Endodermal cell (in vitro differentiated cells): Measurements from ENCODE around the gene PDIA4. TPM values are rescaled to one million over a fixed set of nuclear protein-coding genes. Genes with fewer than 3 reads are reported as not detected.

Source experiments
- DNase-seq: peaks from one replicate; pipeline ENCODE4 v3.0.0-alpha.2; 2017
- H3K27ac ChIP-seq: 2 replicates; pipeline ENCODE4 v1.5.1; 2013; ENCODE audit warnings: mild to moderate bottlenecking, low read depth, low read length, moderate library complexity
- H3K27me3 ChIP-seq: 2 replicates; pipeline ENCODE4 v1.6.1; 2013; ENCODE audit warnings: mild to moderate bottlenecking, low read length, moderate library complexity; ENCODE audit not compliant: insufficient read depth, control insufficient read depth, poor library complexity, severe bottlenecking
- H3K36me3 ChIP-seq: 2 replicates; pipeline ENCODE4 v1.7.0; 2013; ENCODE audit warnings: mild to moderate bottlenecking, low read length, moderate library complexity; ENCODE audit not compliant: control insufficient read depth, insufficient read depth
- H3K4me1 ChIP-seq: one replicate; pipeline ENCODE4 v1.7.0; 2013; ENCODE audit warnings: low read length; ENCODE audit not compliant: control insufficient read depth, insufficient read depth
- H3K4me3 ChIP-seq: 2 replicates; pipeline ENCODE4 v1.5.1; 2013; ENCODE audit warnings: mild to moderate bottlenecking, low read length, moderate library complexity
- H3K9ac ChIP-seq: 2 replicates; pipeline ENCODE4 v1.6.1; 2013; ENCODE audit warnings: mild to moderate bottlenecking, low read length, moderate library complexity; ENCODE audit not compliant: poor library complexity, severe bottlenecking; ENCODE audit errors: extremely low read depth
- H3K9me3 ChIP-seq: 2 replicates; pipeline ENCODE4 v1.6.1; 2013; ENCODE audit warnings: mild to moderate bottlenecking, low read length, moderate library complexity; ENCODE audit not compliant: control insufficient read depth
- H3K27ac Mint-ChIP-seq: 2 replicates; pipeline ENCODE4 v1.8.0; 2020; ENCODE audit warnings: mixed read lengths
- H3K27me3 Mint-ChIP-seq: 2 replicates; pipeline ENCODE4 v1.8.0; 2021; ENCODE audit warnings: mild to moderate bottlenecking, mixed read lengths; ENCODE audit not compliant: insufficient read depth
- H3K36me3 Mint-ChIP-seq: 2 replicates; pipeline ENCODE4 v1.8.0; 2020; ENCODE audit warnings: low read depth, mixed read lengths
- H3K4me1 Mint-ChIP-seq: 2 replicates; pipeline ENCODE4 v1.8.0; 2020; ENCODE audit warnings: mixed read lengths
- H3K4me3 Mint-ChIP-seq: 2 replicates; pipeline ENCODE4 v1.8.0; 2020; ENCODE audit warnings: mild to moderate bottlenecking, moderate library complexity, mixed read lengths
- H3K9me3 Mint-ChIP-seq: 2 replicates; pipeline ENCODE4 v1.8.0; 2020; ENCODE audit warnings: mild to moderate bottlenecking, mixed read lengths
- CTCF ChIP-seq: fragments of 200-600 bp; sonication (generic); conservative IDR thresholded peaks from 2 replicates; pipeline ENCODE4 v1.5.0; 2021; ENCODE audit warnings: antibody characterized with exemption, mild to moderate bottlenecking
- WGBS, 2 experiments: methylation state at CpG; one replicate each; pipeline versions ENCODE4 v1.1.5 to v1.1.7; 2013; ENCODE audit warnings: missing lambda C conversion rate in 2 of 2, mixed read lengths in 1 of 2; ENCODE audit not compliant: insufficient coverage in 1 of 2, insufficient read length in 1 of 2; 5-methylcytosine and 5-hydroxymethylcytosine counted together
- total RNA-seq, 2 donors: library from RNA; stranded (reverse); fragmentation: NEBNext Ultra II Directional in 1 of 2; extraction: Animal tissue kit (Norgen Biotek cat#: 25700) in 1 of 2; gene quantifications; 2 replicates in 1 of 2; 3 replicates in 1 of 2; pipeline ENCODE4 v1.2.1, GENCODE V29; 2021

Gene PDIA4
- total RNA-seq, 2 donors from 2014 or later = 369 to 402 TPM

GRCh38 chr7:148954766-148955165 lies 73.5 kb downstream of the PDIA4 start:
- Mint-ChIP-seq H3K9me3 (no peaks in the 10 kb centered on the region), H3K27ac (no peak overlapping the region), H3K4me3 (no peak overlapping the region), H3K27me3 (no peaks in the 10 kb centered on the region), H3K36me3 (no peaks in the 10 kb centered on the region), H3K4me1 (no peaks in the 10 kb centered on the region)
- Histone ChIP-seq H3K27ac (no peak overlapping the region), H3K27me3 (no peaks in the 10 kb centered on the region), H3K36me3 (no peaks in the 10 kb centered on the region), H3K9ac (no peak overlapping the region), H3K4me1 (no peaks in the 10 kb centered on the region), H3K4me3 (no peak overlapping the region), H3K9me3 (no peaks in the 10 kb centered on the region)
- WGBS, 2 experiments = 92% methylated on average over 6 to 10 of the region's 10 CpGs
- TF ChIP-seq CTCF = no peak
- DNase-seq = no peak

- H3K4me3 ChIP-seq = no peak overlapping the region
- TF ChIP-seq CTCF = no peak
- no peaks in the 10 kb centered on the region for H3K4me1 ChIP-seq
- DNase-seq = no peak
- no peaks in the 10 kb centered on the region for H3K27me3 Mint-ChIP-seq
- no peak overlapping the region for H3K9ac ChIP-seq
- H3K4me3 Mint-ChIP-seq = no peak overlapping the region
- H3K27ac ChIP-seq = no peak overlapping the region
- no peaks in the 10 kb centered on the region for H3K4me1 Mint-ChIP-seq
- no peak overlapping the region for H3K27ac Mint-ChIP-seq
- no peaks in the 10 kb centered on the region for H3K36me3 ChIP-seq
- H3K9me3 Mint-ChIP-seq = no peaks in the 10 kb centered on the region
- H3K36me3 Mint-ChIP-seq = no peaks in the 10 kb centered on the region
- WGBS, 2 experiments = 92 to 100% methylated on average over 2 to 3 of the region's 3 CpGs
- no peaks in the 10 kb centered on the region for H3K9me3 ChIP-seq
- H3K27me3 ChIP-seq = no peaks in the 10 kb centered on the region
These were observed 74.6 kb downstream of the PDIA4 start for GRCh38 chr7:148953676-148954075.

Other genes with a start within 250 kb of the PDIA4 start
- gene EZH2, start 144.2 kb downstream of the PDIA4 start, total RNA-seq = 10 to 100 TPM; 40.2 to 46.0 TPM
- gene ZNF786, start 62.2 kb upstream of the PDIA4 start, total RNA-seq = 10 to 100 TPM; 12.0 to 13.3 TPM
- gene ZNF425, start 97.8 kb upstream of the PDIA4 start, total RNA-seq = 1 to 10 TPM; 2.1 to 2.7 TPM
- 10 to 100 TPM; 13.4 to 21.2 TPM for gene ZNF398, start 118.9 kb upstream of the PDIA4 start, total RNA-seq
- 10 to 100 TPM; 28.8 to 29.8 TPM for gene ZNF282, start 167.0 kb upstream of the PDIA4 start, total RNA-seq
- 10 to 100 TPM; 15.8 to 17.6 TPM for gene ZNF212, start 211.1 kb upstream of the PDIA4 start, total RNA-seq
- gene ZNF783, start 233.7 kb upstream of the PDIA4 start, total RNA-seq = 10 to 100 TPM; 12.1 to 13.2 TPM